ENCODE measurements around the gene GATA6. TPM values are rescaled to one million over a fixed set of nuclear protein-coding genes. Genes with fewer than 3 reads are reported as not detected.

The GATA6 gene
- polyA plus RNA-seq, 1 donor (not counting 4 experiments of a cell fraction or from before 2014, with no cell fraction given): 0.37 TPM

DNA sequence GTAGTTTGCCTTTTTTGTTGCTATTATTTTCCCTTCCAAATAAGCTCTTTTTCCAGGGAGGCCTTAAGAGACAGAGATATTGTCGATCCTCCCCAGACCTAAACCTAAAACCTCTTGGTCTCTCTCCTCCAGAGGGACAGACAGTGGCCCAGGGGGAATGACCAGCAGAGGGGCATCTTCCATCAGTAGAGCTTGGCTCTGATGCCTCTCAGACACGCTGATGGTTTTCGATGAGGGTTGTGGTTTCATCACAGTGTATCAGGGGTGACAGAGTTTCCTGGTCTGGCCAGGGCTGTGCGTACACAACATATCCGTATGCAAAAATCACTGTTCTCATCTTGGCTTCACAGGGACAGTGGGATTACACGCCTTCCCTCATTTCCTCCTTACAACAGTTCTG is 68.6 kb downstream of the GATA6 start:
- FAIRE-seq (no peak), DNase-seq (ENCODE audit: low read depth, low spot score) (no peak)
- Histone ChIP-seq H3K79me2 (ENCODE audit: control insufficient read depth, insufficient read depth, low read length) (no peaks in the 10 kb centered on the region), H3K27ac (ENCODE audit: control insufficient read depth, insufficient read depth, low read length) (no peak overlapping the region), H3K4me3 (ENCODE audit: control insufficient read depth in 2 of 3, extremely low read depth in 1 of 3, insufficient read depth in 2 of 3, low read depth in 1 of 3, low read length in 3 of 3) (no peak overlapping the region), H4K20me1 (ENCODE audit: control insufficient read depth, extremely low read depth, insufficient read depth, low read length) (no peaks in the 10 kb centered on the region), H3K4me1 (ENCODE audit: control insufficient read depth, extremely low read depth, insufficient read depth, low read length) (no peaks in the 10 kb centered on the region), H2AFZ (ENCODE audit: control insufficient read depth, low read length) (no peak overlapping the region), H3K9ac (ENCODE audit: control insufficient read depth, extremely low read depth, insufficient read depth, low read length) (no peak overlapping the region), H3K9me1 (ENCODE audit: control insufficient read depth, extremely low read depth, insufficient read depth, low read length) (no peaks in the 10 kb centered on the region), H3K9me3 (ENCODE audit: control insufficient read depth, low read depth, low read length) (no peaks in the 10 kb centered on the region), H3K4me2 (ENCODE audit: control insufficient read depth, extremely low read depth, insufficient read depth, low read depth, low read length) (no peak overlapping the region), H3K27me3 (ENCODE audit: control insufficient read depth, extremely low read depth, insufficient read depth, low read length) (peaks cover 15% of the 10 kb centered on the region), H3K36me3 (ENCODE audit: control insufficient read depth in 2 of 2, extremely low read depth in 1 of 2, insufficient read depth in 2 of 2, low read length in 2 of 2) (no peaks in the 10 kb centered on the region)
- TF ChIP-seq EZH2 (IDR thresholded peaks at IDR 0.05; ENCODE audit: low read length) (no peak), CTCF (optimal IDR thresholded peaks at IDR 0.05 in 1 of 3, IDR thresholded peaks at IDR 0.05 in 1 of 3, conservative IDR thresholded peaks at IDR 0.05 in 1 of 3; ENCODE audit: extremely low read depth in 1 of 3, insufficient read depth in 2 of 3, low read length in 3 of 3) (no peak)
- dilution Hi-C loops (cut with MboI; ENCODE audit: extremely low pct_ligation_motif_present, low sequenced_read_pairs): no loop called here

DNA sequence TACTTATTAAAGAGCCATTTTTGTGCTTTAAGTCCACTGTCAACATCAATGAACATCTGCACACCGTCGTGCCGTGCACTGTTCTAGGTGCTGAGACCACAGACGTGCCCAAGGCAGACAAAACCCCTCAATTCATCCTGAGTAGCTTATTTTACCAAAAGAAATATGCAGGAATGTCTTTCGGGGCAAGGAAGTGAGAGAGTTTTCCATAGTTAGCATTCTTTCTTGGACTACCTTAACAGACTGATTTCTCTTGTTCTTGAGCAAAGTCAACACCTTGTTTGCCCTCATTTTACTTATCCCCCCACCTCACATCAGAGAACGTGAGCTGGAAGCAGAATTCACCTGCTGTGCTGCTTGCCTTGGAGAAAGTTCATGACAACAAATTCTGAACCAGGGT is 69.3 kb downstream of the GATA6 start:
- no peak for FAIRE-seq
- no peak overlapping the region for H3K4me3 ChIP-seq (ENCODE audit: control insufficient read depth in 2 of 3, extremely low read depth in 1 of 3, insufficient read depth in 2 of 3, low read depth in 1 of 3, low read length in 3 of 3)
- H3K27ac ChIP-seq (ENCODE audit: control insufficient read depth, insufficient read depth, low read length): no peak overlapping the region
- DNase-seq (ENCODE audit: low read depth, low spot score): no peak
- H4K20me1 ChIP-seq (ENCODE audit: control insufficient read depth, extremely low read depth, insufficient read depth, low read length): no peaks in the 10 kb centered on the region
- H3K4me1 ChIP-seq (ENCODE audit: control insufficient read depth, extremely low read depth, insufficient read depth, low read length): no peaks in the 10 kb centered on the region
- no peaks in the 10 kb centered on the region for H3K9me1 ChIP-seq (ENCODE audit: control insufficient read depth, extremely low read depth, insufficient read depth, low read length)
- no peaks in the 10 kb centered on the region for H3K79me2 ChIP-seq (ENCODE audit: control insufficient read depth, insufficient read depth, low read length)
- H3K27me3 ChIP-seq (ENCODE audit: control insufficient read depth, extremely low read depth, insufficient read depth, low read length): peaks cover 10% of the 10 kb centered on the region
- dilution Hi-C loops (cut with MboI; ENCODE audit: extremely low pct_ligation_motif_present, low sequenced_read_pairs): no loop called here
- no peak overlapping the region for H3K9ac ChIP-seq (ENCODE audit: control insufficient read depth, extremely low read depth, insufficient read depth, low read length)
- H3K36me3 ChIP-seq (ENCODE audit: control insufficient read depth in 2 of 2, extremely low read depth in 1 of 2, insufficient read depth in 2 of 2, low read length in 2 of 2): no peaks in the 10 kb centered on the region
- H3K9me3 ChIP-seq (ENCODE audit: control insufficient read depth, low read depth, low read length): no peaks in the 10 kb centered on the region
- no peak overlapping the region for H3K4me2 ChIP-seq (ENCODE audit: control insufficient read depth, extremely low read depth, insufficient read depth, low read depth, low read length)
- H2AFZ ChIP-seq (ENCODE audit: control insufficient read depth, low read length): no peak overlapping the region
- no peak for TF ChIP-seq CTCF (optimal IDR thresholded peaks at IDR 0.05 in 1 of 3, IDR thresholded peaks at IDR 0.05 in 1 of 3, conservative IDR thresholded peaks at IDR 0.05 in 1 of 3; ENCODE audit: extremely low read depth in 1 of 3, insufficient read depth in 2 of 3, low read length in 3 of 3)

Data from keratinocyte (primary cell).